GM18511 (cell line): ENCODE results near the gene C8A.

Experiments
- ATAC-seq: cut with Tn5 transposase; IDR thresholded peaks from one replicate; pipeline ENCODE4 v1.9.1; 2021; ENCODE audit warnings: mild to moderate bottlenecking, moderate library complexity; ENCODE audit not compliant: unreplicated experiment

Gene C8A

GRCh38 chr1:56922507-56922906 lies 67.9 kb downstream of the C8A start:
- no peak for ATAC-seq

GRCh38 chr1:56923201-56923600 lies 68.6 kb downstream of the C8A start:
- ATAC-seq: no peak

- no peak for ATAC-seq
Observed at GRCh38 chr1:56924116-56924515, 69.5 kb downstream of the C8A start.

GRCh38 chr1:56925193-56925592 lies 70.6 kb downstream of the C8A start:
- no peak for ATAC-seq

- no peak for ATAC-seq
Observed at GRCh38 chr1:56927171-56927570, 72.6 kb downstream of the C8A start.

GRCh38 chr1:56927986-56928385 lies 73.4 kb downstream of the C8A start:
- no peak for ATAC-seq

- ATAC-seq: no peak
Observed at GRCh38 chr1:56929492-56929891, 74.9 kb downstream of the C8A start.

GRCh38 chr1:56931211-56931610 lies 76.6 kb downstream of the C8A start:
- ATAC-seq: no peak

GRCh38 chr1:56931686-56932085 lies 77.1 kb downstream of the C8A start:
- ATAC-seq: no peak

- no peak for ATAC-seq
Observed at GRCh38 chr1:56933161-56933560, 78.6 kb downstream of the C8A start.

- ATAC-seq: no peak
Observed at GRCh38 chr1:56933606-56934005, 79.0 kb downstream of the C8A start.

- no peak for ATAC-seq
Observed at GRCh38 chr1:56934430-56935060, 79.9 kb downstream of the C8A start.

GRCh38 chr1:56938646-56939045 lies 84.0 kb downstream of the C8A start:
- no peak for ATAC-seq

GRCh38 chr1:56939209-56939608 lies 84.6 kb downstream of the C8A start:
- no peak for ATAC-seq

GRCh38 chr1:56940039-56940438 lies 85.4 kb downstream of the C8A start:
- ATAC-seq: no peak

GRCh38 chr1:56948403-56949023 lies 93.9 kb downstream of the C8A start:
- no peak for ATAC-seq

- no peak for ATAC-seq
Observed at GRCh38 chr1:56952501-56952900, 97.9 kb downstream of the C8A start.

- ATAC-seq: no peak
Observed at GRCh38 chr1:56953386-56953785, 98.8 kb downstream of the C8A start.

GRCh38 chr1:56954664-56955063 lies 100.1 kb downstream of the C8A start:
- no peak for ATAC-seq

GRCh38 chr1:56957931-56958330 lies 103.3 kb downstream of the C8A start:
- no peak for ATAC-seq

GRCh38 chr1:56958526-56958925 lies 103.9 kb downstream of the C8A start:
- no peak for ATAC-seq

- ATAC-seq: no peak
Observed at GRCh38 chr1:56961426-56961825, 106.8 kb downstream of the C8A start.

- no peak for ATAC-seq
Observed at GRCh38 chr1:56963667-56964066, 109.1 kb downstream of the C8A start.
